SK-N-SH treated with all-trans-retinoic acid at 6 μM for 48 hours (cell line): ENCODE results near the gene KRTAP5-4.

ENCODE experiments used
- ATAC-seq: fragments of 200-7000 bp; cut with Tn5 transposase; 3 replicates; pipeline ENCODE4 v1.9.1; 2020; ENCODE audit warnings: mild to moderate bottlenecking, moderate library complexity
- BACH2 ChIP-seq: fragments of 250-450 bp; sonication (Bioruptor Pico); IDR thresholded peaks from 2 replicates; pipeline ENCODE4 v1.9.0; 2021; ENCODE audit warnings: mild to moderate bottlenecking, borderline replicate concordance
- CREB5 ChIP-seq: fragments of 250-450 bp; sonication (Bioruptor Pico); IDR thresholded peaks from 2 replicates; pipeline ENCODE4 v1.5.1; 2020; ENCODE audit warnings: low read depth, mild to moderate bottlenecking, moderate library complexity
- CSDC2 ChIP-seq: fragments of 250-450 bp; sonication (Bioruptor Pico); IDR thresholded peaks from 2 replicates; pipeline ENCODE4 v1.5.0; 2020; ENCODE audit warnings: mild to moderate bottlenecking, moderate library complexity
- CSRNP3 ChIP-seq: fragments of 250-450 bp; sonication (Bioruptor Pico); IDR thresholded peaks from 2 replicates; pipeline ENCODE4 v1.5.1; 2021; ENCODE audit warnings: mild to moderate bottlenecking, moderate library complexity
- ESRRG ChIP-seq: fragments of 250-450 bp; sonication (Bioruptor Pico); IDR thresholded peaks from 2 replicates; pipeline ENCODE4 v1.6.1; 2021; ENCODE audit warnings: mild to moderate bottlenecking
- GLIS3 ChIP-seq: fragments of 250-450 bp; sonication (Bioruptor Pico); IDR thresholded peaks from 2 replicates; pipeline ENCODE4 v1.5.0; 2020; ENCODE audit warnings: mild to moderate bottlenecking, moderate library complexity
- ISL1 ChIP-seq: fragments of 250-450 bp; sonication (Bioruptor Pico); IDR thresholded peaks from 2 replicates; pipeline ENCODE4 v2.1.2; 2022; ENCODE audit warnings: mild to moderate bottlenecking, moderate library complexity
- OSR1 ChIP-seq: fragments of 250-450 bp; sonication (Bioruptor Pico); IDR thresholded peaks from 2 replicates; pipeline ENCODE4 v1.8.0; 2022; ENCODE audit warnings: moderate library complexity, mild to moderate bottlenecking, inconsistent platforms
- PATZ1 ChIP-seq: fragments of 250-450 bp; sonication (Bioruptor Pico); IDR thresholded peaks from 2 replicates; pipeline ENCODE4 v1.8.0; 2020; ENCODE audit warnings: mild to moderate bottlenecking, moderate library complexity, borderline replicate concordance
- PPARA ChIP-seq: fragments of 250-450 bp; sonication (Bioruptor Pico); IDR thresholded peaks from 2 replicates; pipeline ENCODE4 v1.5.0; 2020; ENCODE audit warnings: mild to moderate bottlenecking, borderline replicate concordance
- RARB ChIP-seq: fragments of 250-450 bp; sonication (Bioruptor Pico); IDR thresholded peaks from 2 replicates; pipeline ENCODE4 v1.8.0; 2021; ENCODE audit warnings: mild to moderate bottlenecking, moderate library complexity
- SNAI2 ChIP-seq: fragments of 250-450 bp; sonication (Bioruptor Pico); IDR thresholded peaks from 2 replicates; pipeline ENCODE4 v1.5.0; 2020; ENCODE audit warnings: mild to moderate bottlenecking, moderate library complexity
- TCF4 ChIP-seq: fragments of 250-450 bp; sonication (Bioruptor Pico); IDR thresholded peaks from 2 replicates; pipeline ENCODE4 v1.8.0; 2021; ENCODE audit warnings: mild to moderate bottlenecking, moderate library complexity, borderline replicate concordance
- TOX ChIP-seq: fragments of 250-450 bp; sonication (Bioruptor Pico); IDR thresholded peaks from 2 replicates; pipeline ENCODE4 v1.8.0; 2021; ENCODE audit warnings: mild to moderate bottlenecking, moderate library complexity, borderline replicate concordance
- TSHZ2 ChIP-seq: fragments of 250-450 bp; sonication (Bioruptor Pico); IDR thresholded peaks from 2 replicates; pipeline ENCODE4 v1.5.0; 2020; ENCODE audit warnings: mild to moderate bottlenecking, moderate library complexity
- ZC3H10 ChIP-seq: fragments of 250-450 bp; sonication (Bioruptor Pico); IDR thresholded peaks from 2 replicates; pipeline ENCODE4 v1.5.1; 2021; ENCODE audit warnings: mild to moderate bottlenecking, moderate library complexity
- ZFP3 ChIP-seq: fragments of 250-450 bp; sonication (Bioruptor Pico); IDR thresholded peaks from 2 replicates; pipeline ENCODE4 v1.5.0; 2020; ENCODE audit warnings: mild to moderate bottlenecking, moderate library complexity
- ZFP30 ChIP-seq: fragments of 450-650 bp; formaldehyde crosslinking; IDR thresholded peaks from 2 replicates; pipeline ENCODE4 v1.5.0; 2022; ENCODE audit warnings: mild to moderate bottlenecking, moderate library complexity
- ZNF565 ChIP-seq: fragments of 450-650 bp; formaldehyde crosslinking; conservative IDR thresholded peaks from 2 replicates; pipeline ENCODE4 v1.5.0; 2020; ENCODE audit warnings: low read depth, mild to moderate bottlenecking, moderate library complexity
- ZNF70 ChIP-seq: fragments of 450-650 bp; formaldehyde crosslinking; IDR thresholded peaks from 2 replicates; pipeline ENCODE4 v1.5.0; 2020; ENCODE audit warnings: mild to moderate bottlenecking, moderate library complexity
- ZNF8 ChIP-seq: fragments of 450-650 bp; formaldehyde crosslinking; IDR thresholded peaks from 2 replicates; pipeline ENCODE4 v1.5.0; 2020; ENCODE audit warnings: mild to moderate bottlenecking, moderate library complexity

KRTAP5-4 gene

GRCh38 chr11:1650918-1651262, 29.0 kb upstream of the KRTAP5-4 start:
- ATAC-seq, result no peak
- TF ChIP-seq TSHZ2 (no peak), CREB5 (CRISPR knock-in tag) (no peak), CSDC2 (CRISPR knock-in tag) (no peak), TCF4 (no peak), ISL1 (CRISPR knock-in tag) (no peak), CSRNP3 (CRISPR knock-in tag) (no peak), ZNF8 (CRISPR knock-in tag) (no peak), ZFP3 (CRISPR knock-in tag) (no peak), ZNF565 (CRISPR knock-in tag) (no peak), BACH2 (no peak), PPARA (CRISPR knock-in tag) (no peak), RARB (CRISPR knock-in tag) (no peak), SNAI2 (CRISPR knock-in tag) (no peak), PATZ1 (CRISPR knock-in tag) (no peak), ESRRG (no peak), ZC3H10 (CRISPR knock-in tag) (no peak), GLIS3 (no peak), TOX (CRISPR knock-in tag) (no peak), ZNF70 (CRISPR knock-in tag) (no peak)

GRCh38 chr11:1650034-1650917, 28.3 kb upstream of the KRTAP5-4 start:
- no peak for ATAC-seq
- TF ChIP-seq BACH2 (no peak), ZFP3 (CRISPR knock-in tag) (no peak), OSR1 (CRISPR knock-in tag) (no peak), ISL1 (CRISPR knock-in tag) (no peak), GLIS3 (no peak), ZFP30 (CRISPR knock-in tag) (no peak), PATZ1 (CRISPR knock-in tag) (no peak), SNAI2 (CRISPR knock-in tag) (no peak)
